Testis (tissue), 2 donors: ENCODE data around the gene OLFM4.

ENCODE experiments used
- CTCF ChIP-seq, 3 experiments: fragments of 450-650 bp in 2 of 3; fragments of 200-600 bp in 1 of 3; sonication (generic) in 1 of 3; IDR thresholded peaks; one replicate each; pipeline ENCODE4 v1.5.1; 2016 to 2019; ENCODE audit warnings: antibody characterized with exemption in 3 of 3, mild to moderate bottlenecking in 2 of 3, moderate library complexity in 1 of 3
- POLR2A ChIP-seq: fragments of 450-650 bp; IDR thresholded peaks from one replicate; pipeline ENCODE4 v1.6.1; 2017; ENCODE audit warnings: antibody characterized with exemption, mild to moderate bottlenecking, moderate library complexity

GRCh38 chr13:52983836-52984235 is 44.8 kb upstream of the OLFM4 start:
- TF ChIP-seq POLR2A (no peak), CTCF (IDR thresholded peaks at IDR 0.05) (no peak)
